Smooth muscle cell of the brain vasculature (primary cell): Measurements from ENCODE around the gene PDE7B.

Source experiments
- DNase-seq: peaks from one replicate; pipeline ENCODE4 v3.0.0-alpha.2; 2012; ENCODE audit warnings: low read depth, low spot score

PDE7B gene

DNA sequence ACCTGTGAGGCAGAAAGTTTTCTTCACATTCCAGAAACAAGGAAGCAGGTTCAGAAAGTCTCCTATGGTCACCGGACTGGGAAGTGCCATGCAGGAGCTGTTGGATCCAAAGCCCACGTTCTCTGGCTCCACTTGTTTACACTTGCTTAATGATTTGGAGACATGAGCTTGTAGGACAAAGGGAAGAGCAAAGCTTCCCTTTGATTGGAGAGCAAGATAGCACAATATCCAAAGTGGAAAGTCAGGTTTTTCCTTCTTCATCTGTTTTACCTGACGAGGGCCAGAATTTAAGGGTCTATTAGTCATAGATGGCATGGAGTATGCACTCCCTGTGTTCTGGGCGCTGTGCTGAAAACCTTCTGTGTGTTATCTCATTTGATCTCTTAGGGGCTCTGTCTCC is 81.2 kb downstream of the PDE7B start:
- no peak for DNase-seq

GRCh38 chr6:135935941-135936601 is 84.6 kb downstream of the PDE7B start:
- DNase-seq: no peak

- no peak for DNase-seq
These were observed 85.1 kb downstream of the PDE7B start for GRCh38 chr6:135936606-135937005.

DNA sequence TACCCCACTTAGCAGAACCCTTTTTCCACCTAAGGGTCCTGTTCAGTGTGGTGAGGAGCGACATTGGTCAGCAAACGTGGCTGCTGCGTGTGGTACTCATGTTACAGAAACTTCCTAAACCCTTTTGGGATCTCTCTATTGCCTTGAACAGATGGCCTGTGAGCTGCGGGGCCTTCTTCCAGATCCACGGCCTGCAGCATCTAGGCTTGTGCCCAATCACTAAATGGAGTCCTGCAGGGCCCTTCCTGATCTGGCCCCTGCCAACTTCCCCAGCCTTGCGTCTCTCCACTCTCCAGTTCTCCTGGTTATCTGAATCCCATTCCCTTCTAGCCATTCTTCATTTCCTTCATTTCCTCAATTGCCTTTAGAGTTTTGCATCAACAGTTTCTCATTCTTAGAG is 85.6 kb downstream of the PDE7B start:
- DNase-seq: no peak

- no peak for DNase-seq
These were observed 87.2 kb downstream of the PDE7B start for GRCh38 chr6:135938576-135939207.

DNA sequence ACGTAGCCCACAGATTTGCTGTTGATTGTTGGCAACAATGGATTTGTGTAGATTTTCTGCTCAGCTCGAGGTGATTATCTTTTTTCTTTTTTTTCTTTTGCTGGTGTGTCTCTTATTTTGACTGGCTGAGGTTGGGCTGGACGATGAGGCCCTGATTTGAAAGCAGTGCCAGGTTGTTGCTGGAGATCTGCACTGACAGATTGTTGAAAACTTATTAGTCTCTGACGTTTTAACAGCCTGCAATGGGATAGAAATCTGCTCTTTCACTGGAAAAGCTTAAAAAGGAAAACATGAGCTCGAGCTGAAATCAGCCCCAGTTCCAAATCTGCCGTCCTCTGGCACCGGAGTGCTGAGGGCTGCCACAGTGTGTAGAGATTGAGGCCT is 87.7 kb downstream of the PDE7B start:
- DNase-seq: no peak

GRCh38 chr6:135940616-135941167 is 89.2 kb downstream of the PDE7B start:
- DNase-seq: no peak

GRCh38 chr6:135941275-135942025 is 89.9 kb downstream of the PDE7B start:
- DNase-seq: no peak

GRCh38 chr6:135944120-135944519 is 92.6 kb downstream of the PDE7B start:
- DNase-seq: no peak

GRCh38 chr6:135946674-135947073 is 95.2 kb downstream of the PDE7B start:
- DNase-seq: no peak

DNA sequence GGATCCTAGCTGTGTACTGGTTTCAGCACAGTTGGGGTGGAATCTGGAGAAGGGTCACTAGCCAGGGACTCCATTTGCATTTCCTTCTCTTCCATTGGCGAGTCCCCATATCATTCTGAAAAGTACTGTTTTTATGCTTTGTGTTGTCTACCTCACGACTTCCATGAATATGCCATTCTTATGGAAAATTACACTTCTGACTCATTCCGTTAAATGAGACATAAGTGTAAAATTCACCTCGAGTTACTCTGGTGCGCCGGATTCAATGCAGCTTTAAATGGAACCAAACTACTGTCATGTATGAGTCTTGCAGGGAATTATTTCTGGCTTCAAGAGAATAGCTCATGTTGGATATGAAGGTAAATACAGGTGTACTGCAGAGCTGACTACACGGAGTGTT is 99.2 kb downstream of the PDE7B start:
- no peak for DNase-seq

DNA sequence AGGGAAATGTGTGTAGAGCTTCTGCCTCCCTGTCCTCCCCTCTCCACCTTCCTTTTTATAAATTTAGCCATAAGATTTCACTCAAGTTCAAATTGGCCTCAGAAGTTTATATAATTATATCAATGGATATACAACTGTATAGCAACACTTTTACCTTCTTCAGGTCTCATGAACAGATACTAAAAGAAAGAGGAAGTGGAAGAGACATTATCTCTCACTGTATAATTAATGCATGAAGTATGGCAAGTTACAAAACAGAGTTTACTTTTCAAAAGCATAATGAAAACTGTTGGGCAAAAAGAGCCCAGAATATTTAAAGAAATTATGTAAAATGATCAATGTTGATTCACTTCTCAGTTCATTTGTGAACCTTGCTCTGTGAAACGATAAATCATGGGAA is 99.7 kb downstream of the PDE7B start:
- DNase-seq: no peak

DNA sequence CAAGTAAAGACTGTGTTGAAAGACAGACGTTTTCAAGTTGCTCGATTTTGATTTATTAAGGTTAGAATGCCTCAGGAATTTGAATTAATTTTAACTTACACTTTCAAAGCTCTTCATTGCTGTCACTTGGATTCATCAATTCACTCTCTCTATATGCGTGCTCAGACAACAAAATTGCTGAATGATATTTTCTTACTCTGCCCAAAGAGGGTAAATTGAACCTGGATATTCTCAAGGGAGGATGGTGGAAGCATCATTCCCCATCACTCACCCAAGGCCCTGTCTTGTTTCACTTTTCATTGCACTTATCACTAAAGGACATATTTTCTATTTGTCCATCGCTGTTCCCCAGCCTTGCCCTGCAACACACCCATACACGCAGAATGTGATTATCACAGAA is 102.3 kb downstream of the PDE7B start:
- DNase-seq: no peak

GRCh38 chr6:135955099-135955498 is 103.6 kb downstream of the PDE7B start:
- no peak for DNase-seq

DNA sequence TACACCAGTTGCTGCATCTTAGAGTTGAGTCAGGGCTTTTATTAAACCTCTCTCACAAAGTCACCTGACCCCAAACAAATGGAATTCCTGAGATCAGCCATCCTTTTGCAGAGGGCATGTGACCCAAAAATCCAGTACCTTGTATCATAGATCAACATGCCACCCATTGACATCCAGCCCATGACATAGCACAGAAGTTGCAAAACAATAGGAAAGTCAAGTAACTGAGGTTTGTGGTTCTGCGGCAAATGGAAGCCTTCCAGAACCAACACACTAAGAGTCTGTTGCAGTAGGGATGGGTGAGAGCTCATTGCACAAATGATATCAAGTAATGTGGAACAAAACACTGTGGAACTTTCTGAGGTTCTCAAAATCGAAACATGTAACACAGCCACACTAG is 111.2 kb downstream of the PDE7B start:
- DNase-seq: no peak

DNA sequence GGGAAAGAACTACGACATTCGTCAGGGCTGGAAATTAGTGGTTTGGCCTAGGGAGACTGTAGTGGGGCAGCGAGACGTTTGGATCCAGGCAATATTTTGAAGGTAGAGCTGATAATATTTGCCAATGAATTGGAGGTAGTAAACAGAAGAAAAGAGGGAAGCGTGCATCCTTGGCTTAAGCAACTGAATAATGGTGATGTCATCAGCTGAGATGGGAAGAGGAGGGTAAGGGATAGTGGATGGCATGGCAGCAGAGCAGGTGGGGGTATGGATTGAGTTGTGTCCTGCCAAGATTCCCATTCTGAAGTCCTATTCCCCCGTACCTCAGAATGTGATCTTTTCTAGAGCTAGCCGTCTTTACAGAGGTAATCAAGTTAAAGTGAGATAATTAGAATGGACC is 119.2 kb downstream of the PDE7B start:
- DNase-seq: no peak

DNA sequence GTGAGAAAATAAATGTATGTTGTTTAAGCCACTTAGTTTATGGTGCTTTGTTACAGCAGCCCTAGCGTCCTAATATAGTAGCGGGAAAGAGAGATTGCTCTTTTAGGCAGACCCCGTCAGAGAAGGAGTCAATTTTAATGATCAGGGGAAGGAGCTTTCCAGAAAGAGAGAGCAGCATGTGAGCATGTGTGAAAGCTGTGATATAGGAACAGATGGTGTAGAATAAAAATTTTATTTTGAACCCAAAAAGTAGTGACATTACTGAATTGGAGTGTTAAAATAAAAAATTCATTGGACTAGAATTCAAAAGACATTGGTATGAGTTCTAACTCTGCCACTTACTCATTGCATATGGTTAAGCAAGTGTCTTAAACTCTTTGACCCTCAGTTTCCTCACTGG is 119.8 kb downstream of the PDE7B start:
- no peak for DNase-seq

DNA sequence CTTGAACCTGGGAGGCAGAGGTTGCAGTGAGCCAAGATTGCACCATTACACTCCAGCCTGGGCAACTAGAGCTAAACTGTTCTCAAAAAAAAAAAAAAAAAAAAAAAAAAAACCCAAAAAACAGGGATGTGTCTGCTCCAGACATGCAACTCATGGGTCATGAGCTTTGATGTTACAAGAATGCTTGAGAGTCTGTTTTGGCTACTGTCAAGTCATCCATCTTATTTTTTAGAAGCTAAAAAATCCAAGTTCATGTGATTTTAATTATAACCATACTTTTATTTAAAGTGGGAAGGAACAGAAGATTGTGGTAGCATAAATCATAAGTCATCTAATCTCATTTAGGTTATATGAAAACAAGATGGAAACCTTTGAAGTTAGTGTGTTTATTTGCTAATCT is 120.6 kb downstream of the PDE7B start:
- DNase-seq: no peak

- DNase-seq: no peak
These were observed 121.1 kb downstream of the PDE7B start for GRCh38 chr6:135972586-135972985.

GRCh38 chr6:135974426-135974825 is 122.9 kb downstream of the PDE7B start:
- no peak for DNase-seq

DNA sequence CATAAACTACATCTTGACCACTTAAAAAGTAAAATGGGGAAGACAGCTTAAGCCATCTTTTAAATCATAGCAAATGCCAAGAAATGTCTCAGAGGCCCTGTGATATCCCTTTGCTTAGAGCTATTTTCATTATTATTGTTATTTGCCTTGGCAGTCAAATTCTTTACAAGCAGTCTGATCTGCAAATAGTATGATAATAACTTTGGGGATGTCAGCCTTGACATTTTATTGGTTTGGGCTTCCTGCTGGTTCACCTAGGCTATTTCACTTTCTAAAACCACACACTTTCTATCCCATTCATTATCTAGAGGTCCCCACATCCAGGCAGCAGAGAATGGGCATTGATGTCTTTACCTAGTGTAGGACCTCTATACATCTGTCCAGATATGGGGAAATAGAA is 125.1 kb downstream of the PDE7B start:
- DNase-seq: no peak

- DNase-seq: no peak
These were observed 131.6 kb downstream of the PDE7B start for GRCh38 chr6:135983093-135983492.
